Peyer's patch (tissue), 4 donors: ENCODE results near the gene WDR44. TPM values are rescaled to one million over a fixed set of nuclear protein-coding genes. Genes with fewer than 3 reads are reported as not detected.
A peak's percentile ranks its signal among the peaks of the same experiment; 100 is the strongest.

ENCODE experiments used
- DNase-seq, 3 donors: peaks; one replicate each; pipeline ENCODE4 v3.0.0-alpha.2; 2017 to 2019
- H3K27ac ChIP-seq, 4 donors: fragments of 200-600 bp; sonication (generic); one replicate each; pipeline ENCODE4 v1.5.1; 2016 to 2019
- H3K27me3 ChIP-seq, 2 donors: fragments of 200-600 bp; sonication (generic); one replicate each; pipeline ENCODE4 v1.5.1; 2019
- H3K36me3 ChIP-seq, 3 donors: fragments of 200-600 bp; sonication (generic); one replicate each; pipeline ENCODE4 v1.5.1; 2016 to 2019
- H3K4me1 ChIP-seq, 4 donors: fragments of 200-600 bp; sonication (generic); one replicate each; pipeline ENCODE4 v1.5.1; 2016 to 2019
- H3K4me3 ChIP-seq, 4 donors: fragments of 200-600 bp; sonication (generic); 1 replicate in 3 of 4; 2 replicates in 1 of 4; pipeline ENCODE4 v1.5.1; 2016 to 2019; ENCODE audit warnings: mild to moderate bottlenecking in 1 of 4
- H3K9me3 ChIP-seq, 4 donors: fragments of 200-600 bp; sonication (generic); one replicate each; pipeline ENCODE4 v1.5.1; 2016 to 2019; ENCODE audit warnings: mild to moderate bottlenecking in 1 of 4
- CTCF ChIP-seq, 6 experiments: fragments of 450-650 bp in 4 of 6; fragments of 200-600 bp in 2 of 6; sonication (generic) in 1 of 6; IDR thresholded peaks; one replicate each; pipeline ENCODE4 v1.5.1; 2017 to 2019; ENCODE audit warnings: antibody characterized with exemption in 6 of 6, mild to moderate bottlenecking in 3 of 6, moderate library complexity in 1 of 6
- POLR2A ChIP-seq, 2 donors: fragments of 450-650 bp; IDR thresholded peaks; one replicate each; pipeline ENCODE4 v1.5.1; 2017; ENCODE audit warnings: antibody characterized with exemption in 2 of 2, mild to moderate bottlenecking in 2 of 2, moderate library complexity in 2 of 2
- total RNA-seq, 4 donors: library from RNA; depleted of rRNA; stranded (reverse); fragments of >200 nt; gene quantifications; one replicate each; pipeline ENCODE4 v1.1.0, GENCODE V29; 2016

Gene WDR44
- total RNA-seq, 4 donors from 2014 or later, result 11.8 to 35.5 (median 18.6) TPM

GRCh38 chrX:118493653-118494297 is 147.9 kb downstream of the WDR44 start:
- H3K9me3 ChIP-seq, result no peaks in the 10 kb centered on the region
- no peak for TF ChIP-seq CTCF (IDR thresholded peaks at IDR 0.05)
- no peak for TF ChIP-seq POLR2A (IDR thresholded peaks at IDR 0.05)
- H3K4me3 ChIP-seq, result no peak overlapping the region
- no peaks in the 10 kb centered on the region for H3K4me1 ChIP-seq
- no peak overlapping the region for H3K27ac ChIP-seq
- H3K36me3 ChIP-seq, result no peaks in the 10 kb centered on the region
- H3K27me3 ChIP-seq, result no peaks in the 10 kb centered on the region
- no peak for DNase-seq

- Histone ChIP-seq H3K4me3 (peak within 1 kb of the TSS; percentile 66 to 73 (median 68)), H3K36me3 (no peaks in the 10 kb centered on the region), H3K27me3 (no peaks in the 10 kb centered on the region), H3K27ac (peak within 1 kb of the TSS; percentile 82 to 92 (median 84)), H3K4me1 (no peaks in the 10 kb centered on the region), H3K9me3 (no peaks in the 10 kb centered on the region)
- TF ChIP-seq CTCF (IDR thresholded peaks at IDR 0.05), result no peak
- TF ChIP-seq POLR2A (IDR thresholded peaks at IDR 0.05), result peak in 1 of 2 donors; percentile 41
- DNase-seq, result peak; percentile 71 to 92 (median 82)
These were observed 149.4 kb downstream of the WDR44 start, which contains the start of gene DOCK11 for GRCh38 chrX:118495061-118495921. Gene DOCK11, plus strand, starts transcription at chrX:118495815. Its CDS starts 157 bp downstream, at chrX:118495972.

GRCh38 chrX:118495958-118496762 is 150.3 kb downstream of the WDR44 start:
- no peak for TF ChIP-seq CTCF (IDR thresholded peaks at IDR 0.05)
- peak; percentile 23 to 24 for TF ChIP-seq POLR2A (IDR thresholded peaks at IDR 0.05)

GRCh38 chrX:118496763-118497079 is 150.8 kb downstream of the WDR44 start:
- Histone ChIP-seq H3K36me3 (no peaks in the 10 kb centered on the region), H3K4me3 (peak overlapping the region; percentile 66 to 73 (median 68)), H3K4me1 (no peaks in the 10 kb centered on the region), H3K9me3 (no peaks in the 10 kb centered on the region), H3K27me3 (no peaks in the 10 kb centered on the region), H3K27ac (peak overlapping the region; percentile 82 to 92 (median 84))
- TF ChIP-seq CTCF (IDR thresholded peaks at IDR 0.05) (no peak), POLR2A (IDR thresholded peaks at IDR 0.05) (no peak)
- no peak for DNase-seq

More at GRCh38 chrX:118495958-118496762, 150.3 kb downstream of the WDR44 start:
- no peaks in the 10 kb centered on the region for H3K36me3 ChIP-seq
- peak overlapping the region; percentile 66 to 73 (median 68) for H3K4me3 ChIP-seq
- H3K4me1 ChIP-seq, result no peaks in the 10 kb centered on the region
- DNase-seq, result peak; percentile 63 to 91 (median 82)
- peak overlapping the region; percentile 82 to 92 (median 84) for H3K27ac ChIP-seq
- H3K9me3 ChIP-seq, result no peaks in the 10 kb centered on the region
- H3K27me3 ChIP-seq, result no peaks in the 10 kb centered on the region

- Histone ChIP-seq H3K4me1 (no peaks in the 10 kb centered on the region), H3K27ac (peak overlapping the region; percentile 30 to 92 (median 84)), H3K9me3 (no peaks in the 10 kb centered on the region), H3K4me3 (peak overlapping the region in 3 of 4 donors; percentile 68 to 73 (median 69)), H3K27me3 (no peaks in the 10 kb centered on the region), H3K36me3 (no peaks in the 10 kb centered on the region)
- DNase-seq, result peak in 2 of 3 donors; percentile 28 to 48
- TF ChIP-seq POLR2A (IDR thresholded peaks at IDR 0.05) (no peak), CTCF (IDR thresholded peaks at IDR 0.05) (no peak)
These were observed 151.4 kb downstream of the WDR44 start for GRCh38 chrX:118497180-118497818.
